Measurements from ENCODE around the gene USPL1.

GRCh38 chr13:30704596-30704995 is 86.9 kb downstream of the USPL1 start:
- no peak for TF ChIP-seq CTCF (IDR thresholded peaks at IDR 0.05)
- TF ChIP-seq POLR2A (IDR thresholded peaks at IDR 0.05) = no peak
